ENCODE measurements around the gene GOLGA8F.
"Not testable (repeated sequence)": the region's sequence is repeated elsewhere in the genome, so short reads cannot be mapped to it uniquely, and the experiment has no call there.

The GOLGA8F gene, protein sequence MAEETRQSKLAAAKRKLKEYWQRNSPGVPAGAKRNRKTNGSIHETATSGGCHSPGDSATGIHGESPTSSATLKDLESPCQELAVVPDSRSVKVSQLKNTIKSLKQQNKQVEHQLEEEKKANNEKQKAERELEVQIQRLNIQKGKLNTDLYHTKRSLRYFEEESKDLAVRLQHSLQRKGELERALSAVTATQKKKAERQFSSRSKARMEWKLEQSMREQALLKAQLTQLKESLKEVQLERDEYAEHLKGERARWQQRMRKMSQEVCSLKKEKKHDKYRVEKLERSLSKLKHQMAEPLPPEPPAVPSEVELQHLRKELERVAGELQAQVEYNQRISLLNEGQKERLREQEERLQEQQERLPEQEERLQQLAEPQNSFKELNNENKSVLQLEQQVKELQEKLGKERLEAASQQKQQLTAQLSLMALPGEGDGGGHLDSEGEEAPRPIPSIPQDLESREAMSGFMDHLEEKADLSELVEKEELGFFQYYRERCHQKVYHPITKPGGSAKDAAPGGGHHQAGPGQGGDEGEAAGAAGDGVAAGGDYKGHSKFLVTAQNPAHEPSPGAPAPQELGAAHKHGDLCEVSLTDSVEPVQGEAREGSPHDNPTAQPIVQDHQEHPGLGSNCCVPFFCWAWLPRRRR

DNA sequence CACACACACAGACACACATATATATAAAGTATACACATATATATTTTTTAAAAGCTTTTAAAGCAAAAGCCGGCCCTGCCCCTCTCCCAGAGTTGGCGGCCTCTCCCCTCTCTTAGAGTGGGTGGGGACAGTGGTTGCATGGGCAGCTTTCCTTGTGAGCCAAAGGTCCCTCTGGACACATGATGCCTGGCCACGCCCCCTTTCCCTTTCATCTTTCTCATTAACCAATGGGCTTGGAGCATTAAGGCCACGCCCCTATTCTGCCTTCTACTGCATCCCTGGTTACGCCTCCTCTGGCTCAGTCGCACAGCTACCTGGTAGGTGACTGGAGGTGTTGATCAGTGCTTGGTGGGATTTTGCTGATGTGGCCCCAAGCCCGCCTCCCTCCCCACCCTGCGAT, at the start of gene GOLGA8F:
Gene GOLGA8F, plus strand, starts transcription at position 301 of the 400 bp plus-strand sequence. Its CDS starts 98 bp downstream, at position 399.
- FAIRE-seq = not testable (repeated sequence)

DNA sequence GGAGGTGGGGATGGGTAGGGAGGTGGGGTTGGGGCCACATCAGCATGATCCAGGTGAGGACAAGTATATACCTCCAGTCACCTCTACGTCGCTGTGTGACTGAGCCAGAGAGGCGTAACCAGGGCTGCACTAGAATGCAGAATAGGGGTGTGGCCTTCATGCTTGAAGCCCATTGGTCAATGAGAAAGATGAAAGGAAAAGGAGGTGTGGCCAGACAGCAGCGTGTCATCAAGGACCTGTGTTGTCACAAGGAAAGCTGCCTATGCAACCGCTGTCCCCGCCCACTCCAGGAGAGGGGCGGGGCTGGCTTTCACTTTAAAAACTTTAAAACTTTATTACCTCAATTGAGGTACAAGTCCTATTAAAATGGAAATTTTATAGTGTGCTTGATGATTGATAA, 20.5 kb upstream of the GOLGA8F start, which contains the start of gene GOLGA6L24:
Gene GOLGA6L24, minus strand, starts transcription at position 101 of the 400 bp plus-strand sequence. Its CDS starts 61 bp downstream, at position 40.
- FAIRE-seq = not testable (repeated sequence)

DNA sequence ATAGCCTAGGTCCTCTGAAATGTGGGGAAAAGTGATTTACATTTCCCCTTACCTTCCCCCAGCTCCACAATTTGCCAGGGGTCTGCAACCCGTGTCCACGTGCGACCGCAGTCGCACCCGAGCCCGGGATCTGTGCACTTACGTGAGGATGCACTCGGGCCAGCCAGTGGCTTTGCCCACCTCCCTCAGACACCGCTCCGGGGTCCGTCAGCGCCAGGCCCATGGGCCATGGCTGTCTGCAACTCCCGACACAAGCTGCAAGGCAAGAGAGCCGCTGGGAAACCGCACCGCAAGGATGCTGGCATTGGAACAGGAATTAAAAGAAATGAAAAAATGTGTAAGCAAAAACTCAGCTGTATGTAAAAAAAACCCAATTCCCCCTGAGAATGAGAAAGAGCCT, 13.0 kb upstream of the GOLGA8F start:
- FAIRE-seq = not testable (repeated sequence)

DNA sequence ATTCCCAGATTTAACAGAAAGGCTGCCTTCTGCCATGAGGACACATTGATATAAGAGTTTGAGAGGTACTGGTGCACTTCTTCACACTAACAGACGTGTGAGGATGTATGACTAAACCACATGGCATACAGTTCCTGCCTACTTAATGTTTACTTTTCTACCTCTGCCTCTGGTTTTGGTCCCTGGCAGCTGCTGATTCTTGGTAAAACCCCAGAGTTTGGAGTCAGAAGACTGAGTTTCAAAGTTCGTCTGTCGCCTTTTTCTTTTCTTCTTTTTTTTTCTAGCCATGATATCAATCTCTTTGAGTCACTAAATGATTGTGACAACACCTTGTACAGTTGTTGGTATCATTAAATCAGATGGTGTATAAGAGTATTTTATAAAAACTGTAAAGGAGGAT, 1.6 kb downstream of the GOLGA8F start:
- FAIRE-seq = not testable (repeated sequence)

DNA sequence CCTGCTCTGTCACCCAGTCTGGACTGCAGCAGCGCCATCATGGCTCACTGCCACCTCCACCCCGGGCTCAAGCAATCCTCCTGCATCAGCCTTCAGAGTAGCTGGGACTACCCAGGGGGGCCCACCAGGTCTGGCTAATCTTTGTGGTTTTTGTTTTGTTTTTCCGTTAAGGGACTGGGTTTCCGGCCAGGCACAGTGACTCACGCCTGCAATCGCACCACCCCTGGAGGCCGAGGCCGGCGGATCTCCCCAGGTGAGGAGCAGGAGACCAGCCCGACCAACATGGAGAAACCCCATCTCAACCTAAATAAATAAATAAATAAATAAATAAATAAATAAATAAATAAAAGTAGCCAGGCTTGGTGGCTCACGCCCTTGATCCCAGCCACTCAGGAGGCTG, 17.6 kb downstream of the GOLGA8F start:
- FAIRE-seq = not testable (repeated sequence)

DNA sequence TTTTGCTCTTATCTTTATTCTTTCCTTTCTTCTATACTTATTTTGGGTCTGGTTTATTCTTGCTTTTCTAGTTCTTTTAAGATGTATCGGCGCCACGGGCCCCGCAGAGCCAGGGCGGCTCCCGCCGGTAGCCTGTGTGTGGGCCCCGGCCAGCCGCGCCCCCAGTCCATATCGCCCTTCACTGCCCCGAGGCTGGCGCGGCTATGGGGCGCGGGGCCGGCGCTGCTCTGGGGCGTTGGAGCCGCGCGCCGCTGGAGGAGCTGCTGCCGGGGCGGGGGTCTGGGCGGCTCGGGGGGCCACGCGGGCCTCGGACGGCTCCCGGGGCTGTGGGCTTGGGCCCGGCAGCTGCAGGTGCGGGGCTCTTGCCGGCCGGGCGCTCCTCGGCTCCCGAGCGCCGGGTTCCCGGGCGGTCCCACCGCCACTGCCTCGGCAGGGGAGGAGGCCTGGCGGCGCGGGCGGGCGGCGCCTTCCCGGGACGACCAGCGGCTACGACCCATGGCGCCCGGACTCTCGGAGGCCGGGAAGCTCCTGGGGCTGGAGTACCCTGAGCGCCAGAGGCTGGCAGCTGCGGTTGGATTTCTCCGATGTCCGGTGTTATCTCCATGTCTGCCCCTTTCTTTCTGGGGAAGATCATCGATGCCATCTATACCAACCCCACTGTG, 24.4 kb downstream of the GOLGA8F start:
- FAIRE-seq = not testable (repeated sequence)

DNA sequence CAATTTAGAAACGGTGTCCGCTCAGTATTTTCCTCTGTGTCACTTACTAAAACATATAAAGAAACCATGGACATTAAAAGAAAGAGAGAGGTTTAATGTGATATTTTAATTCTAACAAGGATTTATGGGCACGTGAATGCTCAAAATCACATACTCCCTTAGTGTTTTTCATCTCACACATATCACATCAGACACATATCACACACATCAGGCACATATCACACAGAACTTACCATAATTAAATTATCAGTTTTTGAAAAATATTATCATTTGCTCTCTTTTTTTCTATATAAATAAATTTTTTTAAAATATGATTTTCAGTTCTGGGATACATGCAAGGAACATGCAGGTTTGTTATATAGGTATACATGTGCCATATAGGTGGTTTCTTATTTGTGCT, 42.0 kb downstream of the GOLGA8F start:
- not testable (repeated sequence) for FAIRE-seq

DNA sequence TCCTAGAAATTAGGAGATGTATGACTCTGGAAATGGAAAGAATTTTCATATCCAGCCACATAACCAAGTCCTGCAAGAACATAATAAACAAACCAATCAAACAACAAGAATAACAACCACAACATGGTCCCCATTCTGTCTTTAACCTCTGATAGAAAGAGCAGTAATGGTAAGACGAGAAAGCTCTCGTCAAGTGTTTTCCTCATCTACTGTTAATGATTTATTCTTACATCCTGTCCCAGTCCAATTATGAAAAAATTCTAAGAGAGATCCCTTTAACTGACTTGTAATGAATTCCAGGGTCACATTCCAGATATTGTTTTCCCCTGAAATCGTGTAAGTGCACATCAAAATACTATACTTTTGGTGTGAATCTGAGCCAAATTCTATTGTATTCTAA, 57.1 kb downstream of the GOLGA8F start:
- not testable (repeated sequence) for FAIRE-seq
